ENCODE data around the gene ATP4B.
"Not testable (repeated sequence)": the region's sequence is repeated elsewhere in the genome, so short reads cannot be mapped to it uniquely, and the experiment has no call there.

ATP4B gene

DNA sequence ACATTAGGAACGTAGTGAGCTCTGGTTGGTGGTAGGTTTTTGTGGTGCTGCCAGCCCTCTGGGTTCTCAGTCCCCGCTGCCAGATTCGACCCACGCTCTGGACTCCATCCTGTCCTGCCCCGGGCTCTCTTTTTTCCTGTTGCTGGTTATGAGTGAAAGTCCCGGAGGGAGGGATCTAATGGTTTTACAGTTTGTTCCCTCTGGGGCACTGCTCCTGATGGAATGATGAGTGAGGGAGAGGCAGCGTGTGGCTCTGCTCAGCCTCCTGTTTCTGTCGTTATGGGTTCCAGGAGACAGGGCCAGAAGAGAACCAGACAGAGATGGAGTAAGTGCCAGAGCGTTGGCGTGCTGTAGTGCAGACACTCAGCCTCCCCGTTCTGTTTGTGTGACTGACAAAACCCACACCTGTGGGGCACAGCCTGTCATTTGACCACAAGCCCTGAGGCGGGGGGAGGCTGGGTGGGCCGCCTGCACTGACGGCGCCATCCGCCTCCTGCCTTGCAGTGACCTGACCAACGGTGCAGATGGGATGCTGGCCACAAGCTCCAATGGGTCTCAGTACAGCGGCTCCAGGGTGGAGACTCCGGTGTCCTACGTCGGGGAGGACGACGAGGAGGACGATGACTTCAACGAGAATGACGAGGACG, 18.3 kb downstream of the ATP4B start:
- DNase-seq, result no peak

GRCh38 chr13:113638806-113639205, 19.2 kb downstream of the ATP4B start:
- no peak for DNase-seq

DNA sequence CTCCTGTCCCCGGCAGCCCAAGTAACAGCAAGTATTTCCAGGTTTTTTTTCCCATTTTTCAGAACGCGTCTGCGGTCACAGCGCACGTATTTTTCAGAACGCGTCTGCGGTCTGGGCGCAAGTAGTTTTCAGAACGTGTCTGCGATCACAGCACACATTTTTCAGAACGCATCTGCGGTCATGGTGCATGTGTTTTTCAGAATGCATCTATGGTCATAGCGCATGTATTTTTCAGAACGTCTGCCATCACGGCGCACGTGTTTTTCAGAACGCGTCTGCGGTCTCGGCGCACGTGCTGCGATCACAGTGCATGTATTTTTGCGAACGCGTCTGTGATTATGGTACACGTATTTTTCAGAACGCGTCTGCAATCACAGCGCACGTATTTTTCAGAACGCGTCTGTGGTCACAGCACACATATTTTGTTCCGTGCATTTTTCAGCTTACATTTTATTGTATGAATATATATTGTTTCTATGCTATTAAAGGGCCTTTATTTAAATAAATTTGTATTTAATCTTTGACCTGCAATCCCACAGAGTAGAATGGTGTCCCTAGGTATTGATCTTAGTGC, 19.7 kb downstream of the ATP4B start:
- no peak for DNase-seq

GRCh38 chr13:113637262-113638160, 20.5 kb downstream of the ATP4B start:
- no peak for DNase-seq

DNA sequence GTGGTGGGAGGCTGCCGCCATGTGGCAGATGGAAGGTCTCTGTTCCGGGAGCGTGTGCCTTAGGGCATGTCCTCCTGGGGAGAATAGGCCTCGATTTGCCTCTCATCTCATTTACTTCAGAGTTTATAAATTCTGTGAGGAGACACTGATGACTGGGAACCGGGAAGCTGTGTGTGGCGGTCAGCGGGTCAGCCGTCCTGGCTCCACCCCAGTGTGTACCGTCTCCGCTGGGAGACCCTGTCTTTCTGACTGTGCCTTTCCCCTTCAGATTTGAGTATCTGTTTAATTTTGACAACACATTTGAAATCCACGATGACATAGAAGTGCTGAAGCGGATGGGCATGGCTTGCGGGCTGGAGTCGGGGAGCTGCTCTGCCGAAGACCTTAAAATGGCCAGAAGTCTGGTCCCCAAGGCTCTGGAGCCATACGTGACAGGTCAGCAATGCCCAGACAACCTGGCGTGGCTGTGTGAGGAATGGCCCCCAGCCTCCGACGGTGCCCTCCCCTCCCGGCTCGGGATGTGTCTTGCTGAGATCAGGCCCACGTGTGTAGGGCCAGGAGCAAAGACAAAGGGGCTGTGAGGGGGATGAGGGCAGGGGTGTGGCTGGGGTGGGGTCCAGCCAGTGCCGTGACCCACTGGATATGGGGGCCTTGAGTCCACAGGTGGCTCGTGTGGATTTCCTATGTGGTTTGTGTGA, 21.6 kb downstream of the ATP4B start:
- no peak for DNase-seq

DNA sequence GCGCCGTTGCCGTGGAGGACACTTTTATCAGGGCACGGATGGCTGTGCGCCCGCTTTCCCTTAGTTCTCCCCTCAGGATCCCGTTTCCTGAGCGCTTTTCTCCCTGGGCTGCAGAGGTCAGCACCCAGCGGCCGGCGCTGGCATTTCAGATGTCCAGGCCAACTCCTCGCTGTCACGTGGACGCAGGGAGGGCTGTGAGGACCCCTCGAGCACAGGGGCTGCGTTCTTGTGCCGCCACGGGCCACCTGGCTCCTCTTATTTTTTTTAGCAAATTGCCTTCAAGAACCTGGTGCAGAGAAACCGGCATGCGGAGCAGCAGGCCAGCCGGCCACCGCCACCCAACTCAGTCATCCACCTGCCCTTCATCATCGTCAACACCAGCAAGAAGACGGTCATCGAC, 22.3 kb downstream of the ATP4B start:
- DNase-seq, result no peak

DNA sequence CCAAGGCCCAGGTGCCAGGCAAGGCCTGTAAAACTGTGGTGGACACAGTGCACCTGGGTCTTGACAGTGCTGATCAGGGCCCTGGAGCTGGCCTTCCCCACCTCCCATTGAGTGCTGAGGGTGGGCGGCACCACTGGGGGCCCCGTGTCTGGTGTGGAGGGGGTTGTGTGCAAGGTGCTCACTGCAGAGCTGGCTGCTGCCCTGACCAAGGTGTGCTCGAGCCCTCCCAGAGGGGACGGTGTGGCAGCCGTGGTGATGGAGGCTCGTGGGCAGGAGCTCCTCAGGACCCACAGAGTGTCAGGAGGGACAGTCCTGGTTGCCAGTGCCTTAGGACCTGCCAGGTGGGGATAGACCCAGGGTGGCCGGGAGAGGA, 23.0 kb downstream of the ATP4B start:
- DNase-seq, result no peak

GRCh38 chr13:113634279-113635047, 23.5 kb downstream of the ATP4B start:
- no peak for DNase-seq

GRCh38 chr13:113633485-113633873, 24.5 kb downstream of the ATP4B start:
- DNase-seq, result no peak

DNA sequence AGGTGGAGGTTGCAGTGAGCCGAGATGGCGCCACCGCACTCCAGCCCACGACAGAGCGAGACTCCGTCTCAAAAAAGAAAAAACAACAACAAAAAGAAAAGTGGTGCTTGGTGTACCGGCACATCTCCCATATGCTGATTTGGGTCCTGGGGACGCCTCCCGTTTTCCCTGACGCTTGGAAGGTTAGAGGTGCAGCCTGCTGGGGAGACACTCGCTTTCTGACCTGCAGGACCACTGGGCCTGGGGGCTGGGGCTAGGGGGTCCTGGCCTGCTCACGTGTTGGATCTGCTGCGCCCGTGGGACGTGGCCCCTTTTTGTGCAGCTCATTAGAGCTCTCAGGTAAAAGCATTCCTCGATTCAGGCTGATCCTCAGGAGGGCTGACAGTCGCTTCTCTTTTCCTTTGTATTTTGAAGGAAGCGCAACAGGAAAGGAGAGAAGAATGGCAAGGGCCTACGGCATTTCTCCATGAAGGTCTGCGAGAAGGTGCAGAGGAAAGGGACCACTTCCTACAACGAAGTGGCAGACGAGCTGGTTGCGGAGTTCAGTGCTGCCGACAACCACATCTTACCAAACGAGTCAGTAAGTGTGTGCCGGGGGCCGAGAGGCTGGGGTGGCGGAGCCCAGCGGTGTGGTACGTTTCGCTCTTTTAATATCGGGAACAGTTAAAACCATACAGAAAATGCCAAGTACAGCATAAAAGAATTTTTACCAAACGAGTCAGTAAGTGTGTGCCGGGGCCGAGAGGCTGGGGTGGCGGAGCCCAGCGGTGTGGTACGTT, 25.1 kb downstream of the ATP4B start:
- no peak for DNase-seq

DNA sequence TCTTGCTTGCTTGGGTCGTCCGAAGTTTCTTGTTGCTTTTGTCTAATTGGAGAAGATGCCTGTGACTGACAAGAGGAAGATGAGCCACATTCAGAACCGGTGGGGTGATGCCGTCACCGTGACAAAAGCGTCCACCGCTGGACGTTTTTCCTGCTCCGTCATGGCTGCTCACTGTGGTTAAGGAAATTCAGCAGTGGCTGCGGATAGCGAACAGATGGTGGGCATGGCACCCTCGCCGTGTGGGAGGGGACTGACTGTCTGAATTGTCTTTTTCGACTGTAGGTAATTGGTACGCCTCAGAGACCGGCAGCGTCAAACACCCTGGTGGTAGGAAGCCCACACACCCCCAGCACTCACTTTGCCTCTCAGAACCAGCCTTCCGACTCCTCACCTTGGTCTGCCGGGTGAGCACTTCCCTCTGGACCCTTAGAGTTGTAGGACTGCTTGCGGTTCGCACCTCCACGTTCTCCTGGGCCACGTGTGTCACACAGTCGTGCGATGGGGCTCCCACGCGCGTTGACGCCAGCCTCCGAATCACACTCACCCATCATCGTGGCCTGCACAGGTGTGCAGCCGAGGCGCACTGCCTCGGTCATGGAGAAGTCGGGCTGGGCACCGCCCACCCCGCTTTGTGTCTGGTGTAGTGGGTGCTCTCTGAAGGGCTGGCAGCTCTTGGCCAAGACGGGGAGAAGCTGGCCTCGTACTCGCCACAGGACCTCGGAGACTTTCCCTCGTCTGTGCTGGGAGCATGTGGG, 26.5 kb downstream of the ATP4B start:
- no peak for DNase-seq

- no peak for DNase-seq
These were observed 27.2 kb downstream of the ATP4B start for GRCh38 chr13:113630804-113631203.

DNA sequence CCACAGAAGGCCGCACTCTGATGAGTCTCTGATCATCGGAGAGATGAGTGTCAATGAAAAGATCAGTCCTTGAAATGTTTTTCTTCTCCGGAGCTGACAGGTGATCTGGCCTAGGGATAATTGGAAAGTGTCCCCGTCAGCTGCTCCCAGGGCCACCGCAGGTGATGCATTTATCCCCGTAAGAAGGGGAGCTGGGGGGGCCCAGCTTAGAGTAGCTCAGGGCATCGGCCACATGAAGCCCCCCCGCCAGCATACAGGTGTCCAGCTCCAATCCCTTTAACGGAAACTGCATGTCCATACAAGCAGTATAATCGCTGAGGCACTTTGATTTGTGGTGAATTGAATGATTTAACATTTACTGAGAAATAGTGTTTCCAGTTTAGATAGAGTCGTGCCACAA, 27.7 kb downstream of the ATP4B start:
- no peak for DNase-seq

- no peak for DNase-seq
These were observed 28.1 kb downstream of the ATP4B start for GRCh38 chr13:113629866-113630265.

DNA sequence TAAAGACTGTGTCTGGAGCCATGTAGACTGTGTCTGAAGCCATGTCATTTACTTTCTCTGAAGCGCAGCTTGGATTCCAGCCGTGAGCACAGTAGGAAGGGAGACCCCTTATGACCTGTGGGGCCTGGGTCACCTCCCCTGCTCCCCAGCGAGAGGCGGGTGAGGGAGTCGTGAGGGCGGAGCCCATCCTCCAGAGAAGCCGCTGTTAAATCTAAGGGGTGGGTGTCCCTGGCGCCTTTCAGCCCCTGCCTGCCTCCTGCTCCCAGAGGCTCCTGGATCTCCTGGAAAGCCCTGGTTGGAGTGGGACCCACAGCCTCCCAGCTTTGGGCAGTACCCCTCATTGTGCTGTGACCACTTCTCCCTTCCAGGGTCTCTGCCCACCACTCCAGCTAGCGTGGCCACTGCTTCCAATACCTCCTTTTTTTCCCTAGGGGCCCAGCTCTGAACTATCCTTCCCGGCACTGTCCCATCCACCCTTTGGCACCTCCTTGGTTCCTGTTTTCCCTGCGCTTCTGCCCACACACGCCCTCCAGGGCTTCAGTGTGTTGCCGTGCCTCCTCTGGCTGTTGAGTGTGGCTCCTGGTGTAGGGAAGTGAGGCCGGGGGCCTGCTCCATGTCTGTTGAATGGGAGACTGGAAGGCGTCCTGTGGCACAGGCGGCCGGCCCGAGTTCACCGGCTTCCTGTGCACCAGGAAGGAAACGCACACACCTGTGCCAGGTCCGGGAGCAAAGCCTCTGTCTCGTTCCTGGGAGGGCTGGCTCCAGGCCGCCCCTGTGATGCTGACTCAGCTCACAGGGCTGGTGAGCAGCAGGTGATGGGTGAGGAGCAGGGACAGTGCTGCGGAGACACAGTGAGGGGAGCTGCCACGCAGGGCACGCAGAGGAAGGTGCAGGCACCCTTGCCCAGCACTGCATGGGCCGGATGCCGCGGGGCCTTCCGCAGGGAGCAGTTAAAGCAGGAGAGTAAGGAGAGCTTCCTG, 29.4 kb downstream of the ATP4B start:
- DNase-seq, result no peak

DNA sequence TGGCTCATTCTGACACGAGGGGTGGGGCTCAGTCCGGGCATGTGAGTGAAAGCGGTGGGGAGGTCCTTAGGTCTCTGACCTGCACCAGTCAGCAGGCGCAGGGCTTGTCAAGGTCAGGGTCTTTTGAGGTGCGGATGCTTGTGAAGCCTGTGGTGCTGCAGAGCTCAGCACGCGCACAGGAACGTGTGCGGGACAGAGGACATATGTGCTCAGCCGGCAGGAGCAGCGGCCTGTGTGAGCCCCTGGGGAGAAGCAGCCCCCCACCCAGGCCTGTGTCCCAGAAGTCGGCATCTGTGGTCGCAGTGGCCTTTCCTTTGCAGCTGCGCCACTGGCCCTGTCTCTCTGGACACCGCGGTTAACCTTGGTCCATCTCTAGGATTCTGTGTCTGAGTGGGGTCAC, 30.9 kb downstream of the ATP4B start:
- DNase-seq, result no peak

DNA sequence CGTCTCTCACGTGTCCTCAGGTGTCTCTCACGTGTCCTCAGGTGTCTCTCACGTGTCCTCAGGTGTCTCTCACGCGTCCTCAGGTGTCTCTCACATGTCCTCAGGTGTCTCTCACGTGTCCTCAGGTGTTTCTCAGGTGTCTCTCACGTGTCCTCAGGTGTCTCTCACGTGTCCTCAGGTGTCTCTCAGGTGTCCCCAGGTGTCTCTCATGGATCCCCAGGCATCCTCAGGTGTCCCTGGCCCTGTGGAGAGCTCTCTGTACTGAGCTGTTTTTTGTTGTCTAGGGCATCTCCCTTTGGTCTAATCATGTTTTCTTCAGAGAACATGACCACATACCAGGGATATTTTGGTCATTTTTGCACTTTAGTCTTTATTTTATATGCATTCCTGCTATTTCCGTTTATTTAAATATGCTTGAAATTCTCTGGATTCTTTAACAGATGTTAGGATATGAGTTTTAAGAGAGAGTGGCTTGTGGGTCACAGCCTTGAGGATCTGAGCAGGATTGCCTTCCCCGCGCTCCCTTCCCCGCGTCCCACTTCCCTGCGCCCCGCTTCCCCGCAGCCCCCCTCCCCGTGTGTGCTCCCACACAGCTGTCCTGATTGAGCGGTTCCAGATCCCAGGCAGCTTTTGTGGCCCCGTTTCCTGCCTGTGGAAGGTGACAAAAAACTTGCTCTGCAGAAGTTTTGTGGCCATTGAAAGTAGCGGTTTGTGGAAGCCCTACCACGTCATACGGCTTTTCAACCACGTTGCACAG, 31.9 kb downstream of the ATP4B start:
- no peak for DNase-seq

GRCh38 chr13:113624640-113625304, 33.2 kb downstream of the ATP4B start:
- not testable (repeated sequence) for DNase-seq

GRCh38 chr13:113624235-113624587, 33.8 kb downstream of the ATP4B start:
- no peak for DNase-seq

All from activated naive CD4-positive, alpha-beta T cell treated with Interleukin-2 at 50 U/mL for 16 hours (primary cell).